GM21360 (cell line): ENCODE measurements around the gene WNK1.
"Not testable (repeated sequence)": the region's sequence is repeated elsewhere in the genome, so short reads cannot be mapped to it uniquely, and the experiment has no call there.

Source experiments
- ATAC-seq: cut with Tn5 transposase; IDR thresholded peaks from one replicate; pipeline ENCODE4 v1.9.1; 2021; ENCODE audit warnings: mild to moderate bottlenecking, moderate library complexity; ENCODE audit not compliant: unreplicated experiment

Gene WNK1

GRCh38 chr12:740921-741320 is 11.5 kb upstream of the WNK1 start:
- ATAC-seq, result no peak

DNA sequence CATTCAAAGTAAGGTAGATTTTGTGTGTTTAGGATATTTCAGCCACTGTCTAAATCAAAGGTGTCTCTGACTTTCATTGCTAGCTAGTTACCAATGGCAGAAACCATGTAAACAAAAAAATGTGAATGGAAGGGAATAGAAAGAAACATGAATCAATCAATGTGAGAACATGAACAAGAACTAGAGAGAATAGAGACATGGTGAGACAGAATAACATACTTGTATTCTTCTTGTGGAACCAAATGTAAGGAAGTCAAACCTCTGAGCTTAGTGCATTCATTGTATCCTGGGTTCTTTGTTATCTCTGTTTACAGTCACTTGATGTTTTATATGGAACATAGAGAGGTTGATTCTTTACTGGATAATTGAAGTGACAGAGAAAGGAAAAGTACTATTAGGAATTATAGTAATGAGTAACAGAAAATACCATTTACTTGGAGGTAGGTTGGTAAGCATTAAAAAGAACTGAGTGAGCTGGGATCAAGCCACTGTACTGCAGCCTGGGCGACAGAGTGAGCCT is 2.6 kb upstream of the WNK1 start:
- ATAC-seq, result no peak

- ATAC-seq, result no peak
Observed at GRCh38 chr12:750366-751191, 1.8 kb upstream of the WNK1 start.

GRCh38 chr12:751192-751998 is 984 bp upstream of the WNK1 start:
- peak; percentile 36 for ATAC-seq

- ATAC-seq, result peak; percentile 19
Observed at GRCh38 chr12:752695-753610, 574 bp downstream of the WNK1 start.

DNA sequence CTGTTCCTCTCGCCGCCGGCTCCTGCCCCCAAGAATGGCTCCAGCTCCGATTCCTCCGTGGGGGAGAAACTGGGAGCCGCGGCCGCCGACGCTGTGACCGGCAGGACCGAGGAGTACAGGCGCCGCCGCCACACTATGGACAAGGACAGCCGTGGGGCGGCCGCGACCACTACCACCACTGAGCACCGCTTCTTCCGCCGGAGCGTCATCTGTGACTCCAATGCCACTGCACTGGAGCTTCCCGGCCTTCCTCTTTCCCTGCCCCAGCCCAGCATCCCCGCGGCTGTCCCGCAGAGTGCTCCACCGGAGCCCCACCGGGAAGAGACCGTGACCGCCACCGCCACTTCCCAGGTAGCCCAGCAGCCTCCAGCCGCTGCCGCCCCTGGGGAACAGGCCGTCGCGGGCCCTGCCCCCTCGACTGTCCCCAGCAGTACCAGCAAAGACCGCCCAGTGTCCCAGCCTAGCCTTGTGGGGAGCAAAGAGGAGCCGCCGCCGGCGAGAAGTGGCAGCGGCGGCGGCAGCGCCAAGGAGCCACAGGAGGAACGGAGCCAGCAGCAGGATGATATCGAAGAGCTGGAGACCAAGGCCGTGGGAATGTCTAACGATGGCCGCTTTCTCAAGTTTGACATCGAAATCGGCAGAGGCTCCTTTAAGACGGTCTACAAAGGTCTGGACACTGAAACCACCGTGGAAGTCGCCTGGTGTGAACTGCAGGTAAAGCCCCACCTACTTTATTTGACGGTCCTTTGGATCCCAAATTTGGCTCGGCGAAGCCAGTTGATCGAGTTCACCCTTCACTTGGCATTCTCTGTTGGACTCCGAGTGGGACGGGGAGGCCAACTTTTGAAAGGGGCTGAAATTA is 1.5 kb downstream of the WNK1 start:
- no peak for ATAC-seq

GRCh38 chr12:754473-754820 is 2.1 kb downstream of the WNK1 start:
- no peak for ATAC-seq

GRCh38 chr12:754851-755562 is 2.6 kb downstream of the WNK1 start:
- ATAC-seq, result no peak

DNA sequence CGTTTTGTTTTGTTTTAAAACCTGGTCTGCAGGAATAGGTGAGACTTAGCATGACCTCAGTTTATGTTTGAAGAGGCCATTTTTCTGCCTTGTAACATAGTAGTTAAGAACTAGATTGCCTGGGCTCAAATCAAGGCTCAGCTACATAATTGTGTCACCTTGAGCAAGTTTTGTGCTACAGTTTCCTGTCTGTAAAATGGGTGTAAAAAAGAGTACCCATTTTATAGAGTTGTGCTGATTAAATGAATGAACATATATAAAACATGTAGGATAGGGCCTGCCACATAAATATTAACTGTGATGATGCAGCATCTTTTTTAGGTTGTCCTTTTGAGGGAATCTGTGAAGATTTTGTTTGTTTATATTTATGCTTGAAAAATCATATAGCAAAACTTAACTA is 7.2 kb downstream of the WNK1 start:
- no peak for ATAC-seq

DNA sequence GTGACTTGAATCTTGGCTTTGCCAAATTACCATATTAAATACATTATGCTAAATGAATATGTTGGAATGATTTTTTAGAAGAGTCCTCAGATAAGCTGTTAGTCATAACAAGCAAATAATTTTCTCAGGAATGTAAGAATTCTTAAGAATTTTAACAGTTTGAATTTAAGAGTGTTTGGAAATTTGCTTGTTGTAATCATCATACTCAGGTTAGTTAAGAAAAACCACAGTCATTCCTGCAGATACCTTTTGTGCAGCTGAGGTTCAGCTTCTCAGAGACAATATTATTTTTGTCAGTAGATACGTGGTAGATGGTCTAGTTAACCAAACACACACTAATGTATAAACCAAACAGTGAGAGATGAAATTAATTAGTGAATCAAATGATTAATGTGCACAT is 8.9 kb downstream of the WNK1 start:
- no peak for ATAC-seq

GRCh38 chr12:765840-766239 is 13.5 kb downstream of the WNK1 start:
- no peak for ATAC-seq

- ATAC-seq, result no peak
Observed at GRCh38 chr12:768434-768833, 16.1 kb downstream of the WNK1 start.

DNA sequence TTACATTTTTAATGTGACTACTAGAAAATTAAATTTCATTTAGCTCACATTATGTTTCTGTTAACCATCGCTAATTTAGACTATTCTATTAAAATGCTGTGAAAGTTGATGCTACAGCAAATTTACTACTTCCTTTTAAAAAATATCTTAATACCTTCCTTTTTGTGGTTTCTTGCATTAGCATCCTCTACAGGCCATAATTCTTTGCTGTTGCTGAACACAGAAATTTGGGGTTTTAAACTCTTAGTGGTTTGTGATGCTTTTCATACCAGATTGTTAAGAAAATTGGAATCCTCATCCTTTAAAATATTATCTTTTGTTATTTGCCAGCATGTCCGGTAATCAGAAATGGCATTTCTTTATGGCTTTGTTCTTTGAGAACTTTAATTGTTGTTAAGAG is 18.1 kb downstream of the WNK1 start:
- no peak for ATAC-seq

GRCh38 chr12:772056-772697 is 19.8 kb downstream of the WNK1 start:
- no peak for ATAC-seq

GRCh38 chr12:774051-774614 is 21.8 kb downstream of the WNK1 start:
- ATAC-seq, result no peak

DNA sequence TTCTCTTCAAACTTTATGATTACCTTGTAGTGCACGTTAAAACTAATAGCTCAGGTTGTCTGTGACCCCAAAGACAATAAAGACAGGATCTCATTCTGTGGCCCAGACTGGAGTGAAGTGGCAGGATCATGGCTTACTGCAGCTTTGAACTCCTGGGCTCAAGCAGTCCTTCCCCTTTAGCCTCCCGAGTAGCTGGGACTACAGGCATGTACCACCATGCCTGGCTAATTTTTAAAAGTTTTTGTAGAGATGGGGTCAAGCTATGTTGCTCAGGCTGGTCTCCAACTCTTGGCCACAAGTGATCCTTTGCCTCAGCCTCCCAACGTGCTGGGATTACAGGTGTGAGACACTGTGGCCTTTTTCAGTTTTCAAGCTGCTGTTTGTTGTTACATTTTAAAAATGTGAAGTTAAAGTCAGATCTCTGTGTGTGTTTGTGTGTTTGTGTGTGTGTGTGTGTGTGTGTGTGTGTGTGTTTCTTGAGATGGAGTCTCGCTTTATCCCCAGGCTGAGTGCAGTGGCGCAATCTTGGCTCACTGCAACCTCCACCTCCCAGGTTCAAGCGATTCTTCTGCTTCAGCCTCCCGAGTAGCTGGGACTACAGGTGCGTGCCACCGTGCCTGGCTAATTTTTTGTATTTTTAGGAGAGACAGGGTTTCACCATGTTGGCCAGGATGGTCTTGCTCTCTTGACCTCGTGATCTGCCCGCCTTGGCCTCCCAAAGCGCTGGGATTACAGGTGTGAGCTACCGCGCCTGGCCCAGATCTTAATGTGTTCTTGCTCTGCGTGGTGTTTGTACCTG is 23.8 kb downstream of the WNK1 start:
- ATAC-seq, result not testable (repeated sequence)

- ATAC-seq, result not testable (repeated sequence)
Observed at GRCh38 chr12:776772-777373, 24.5 kb downstream of the WNK1 start.
